HG03442 (cell line): ENCODE data around the gene TTYH2.
"Not testable (repeated sequence)": the region's sequence is repeated elsewhere in the genome, so short reads cannot be mapped to it uniquely, and the experiment has no call there.

Experiments
- ATAC-seq: cut with Tn5 transposase; IDR thresholded peaks from one replicate; pipeline ENCODE4 v1.9.1; 2021; ENCODE audit warnings: mild to moderate bottlenecking, moderate library complexity; ENCODE audit not compliant: unreplicated experiment

TTYH2 gene

GRCh38 chr17:74259667-74260524 lies 46.5 kb downstream of the TTYH2 start:
- no peak for ATAC-seq

- ATAC-seq = no peak
Measured at GRCh38 chr17:74260525-74260850, 47.1 kb downstream of the TTYH2 start.

- ATAC-seq = no peak
Measured at GRCh38 chr17:74262601-74263000, 49.2 kb downstream of the TTYH2 start.

- ATAC-seq = not testable (repeated sequence)
Measured at GRCh38 chr17:74267054-74267453, 53.7 kb downstream of the TTYH2 start.

GRCh38 chr17:74267579-74267978 lies 54.2 kb downstream of the TTYH2 start:
- no peak for ATAC-seq

GRCh38 chr17:74267987-74268499 lies 54.7 kb downstream of the TTYH2 start:
- ATAC-seq = no peak

GRCh38 chr17:74268558-74268957 lies 55.2 kb downstream of the TTYH2 start:
- ATAC-seq = no peak

- no peak for ATAC-seq
Measured at GRCh38 chr17:74270333-74270732, 57.0 kb downstream of the TTYH2 start.

- ATAC-seq = no peak
Measured at GRCh38 chr17:74271281-74271680, 57.9 kb downstream of the TTYH2 start.

- ATAC-seq = no peak
Measured at GRCh38 chr17:74271901-74272561, 58.7 kb downstream of the TTYH2 start.

GRCh38 chr17:74272731-74273201 lies 59.4 kb downstream of the TTYH2 start:
- no peak for ATAC-seq

- no peak for ATAC-seq
Measured at GRCh38 chr17:74274060-74274708, 60.8 kb downstream of the TTYH2 start, which contains the start of gene DNAI2. Gene DNAI2, plus strand, starts transcription at chr17:74274234. Its CDS starts 7,584 bp downstream, at chr17:74281818.

GRCh38 chr17:74274709-74275340 lies 61.5 kb downstream of the TTYH2 start:
- no peak for ATAC-seq

GRCh38 chr17:74276051-74276476 lies 62.7 kb downstream of the TTYH2 start:
- ATAC-seq = no peak

GRCh38 chr17:74276541-74277009 lies 63.2 kb downstream of the TTYH2 start:
- no peak for ATAC-seq

GRCh38 chr17:74277935-74278334 lies 64.6 kb downstream of the TTYH2 start:
- no peak for ATAC-seq

- ATAC-seq = not testable (repeated sequence)
Measured at GRCh38 chr17:74279617-74280016, 66.2 kb downstream of the TTYH2 start.

- peak; percentile 59 for ATAC-seq
Measured at GRCh38 chr17:74280093-74280513, 66.7 kb downstream of the TTYH2 start.

- ATAC-seq = no peak
Measured at GRCh38 chr17:74281799-74282198, 68.4 kb downstream of the TTYH2 start.

- not testable (repeated sequence) for ATAC-seq
Measured at GRCh38 chr17:74282274-74282586, 68.9 kb downstream of the TTYH2 start.
